ENCODE results near the gene BICDL1. TPM values are rescaled to one million over a fixed set of nuclear protein-coding genes. Genes with fewer than 3 reads are reported as not detected.

The BICDL1 gene
- total RNA-seq, 2 experiments from 2014 or later: 128 to 133 TPM

DNA sequence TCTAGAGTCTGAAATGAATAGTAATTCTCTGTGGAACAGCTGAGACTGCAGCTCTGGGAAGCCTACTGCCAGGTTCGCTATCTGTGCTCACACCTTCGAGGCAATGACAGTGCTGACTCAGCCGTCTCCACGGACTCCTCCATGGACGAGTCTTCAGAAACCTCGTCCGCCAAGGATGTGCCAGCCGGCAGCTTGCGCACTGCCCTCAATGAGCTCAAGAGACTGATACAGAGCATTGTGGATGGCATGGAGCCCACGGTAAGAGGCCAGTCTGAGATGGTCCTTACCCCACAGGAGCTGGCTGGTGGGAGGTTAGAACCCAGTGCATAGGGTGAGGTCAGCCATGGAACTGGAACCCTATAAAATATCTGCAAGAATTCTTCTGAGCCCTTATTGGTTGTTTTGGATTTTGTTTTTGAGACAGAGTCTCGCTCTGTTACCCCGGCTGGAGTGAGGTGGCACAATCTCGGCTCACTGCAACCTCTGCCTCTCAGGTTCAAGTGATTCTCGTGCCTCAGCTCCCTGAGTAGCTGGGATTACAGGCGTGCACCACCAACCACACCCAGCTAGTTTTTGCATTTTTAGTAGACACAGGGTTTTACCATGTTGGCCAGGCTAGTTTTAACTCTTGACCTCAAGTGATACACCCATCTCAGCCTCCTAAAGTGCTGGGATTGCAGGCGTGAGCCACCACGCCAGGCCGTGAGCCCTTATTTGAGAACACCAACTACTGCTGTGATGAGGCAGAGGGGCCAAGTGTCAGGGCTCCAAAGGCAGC, 83.6 kb downstream of the BICDL1 start:
- Mint-ChIP-seq H3K4me1 (ENCODE audit: low read depth) (peaks cover 26% of the 10 kb centered on the region), H3K4me3 (no peak overlapping the region), H3K27ac (no peak overlapping the region), H3K9me3 (peaks cover 1% of the 10 kb centered on the region), H3K36me3 (ENCODE audit: low read depth) (peaks cover 45% of the 10 kb centered on the region), H3K27me3 (ENCODE audit: low read depth) (no peaks in the 10 kb centered on the region)
- intact Hi-C loops (cut with micrococcal nuclease): no loop called here
- CTCF ChIA-PET: interaction anchor here (1.0 to 1.5 kb wide), 3 partner anchors 13 to 63 kb away, joined by 3 read pairs; no protein-coding TSS in a partner anchor
- DNase-seq: no peak

DNA sequence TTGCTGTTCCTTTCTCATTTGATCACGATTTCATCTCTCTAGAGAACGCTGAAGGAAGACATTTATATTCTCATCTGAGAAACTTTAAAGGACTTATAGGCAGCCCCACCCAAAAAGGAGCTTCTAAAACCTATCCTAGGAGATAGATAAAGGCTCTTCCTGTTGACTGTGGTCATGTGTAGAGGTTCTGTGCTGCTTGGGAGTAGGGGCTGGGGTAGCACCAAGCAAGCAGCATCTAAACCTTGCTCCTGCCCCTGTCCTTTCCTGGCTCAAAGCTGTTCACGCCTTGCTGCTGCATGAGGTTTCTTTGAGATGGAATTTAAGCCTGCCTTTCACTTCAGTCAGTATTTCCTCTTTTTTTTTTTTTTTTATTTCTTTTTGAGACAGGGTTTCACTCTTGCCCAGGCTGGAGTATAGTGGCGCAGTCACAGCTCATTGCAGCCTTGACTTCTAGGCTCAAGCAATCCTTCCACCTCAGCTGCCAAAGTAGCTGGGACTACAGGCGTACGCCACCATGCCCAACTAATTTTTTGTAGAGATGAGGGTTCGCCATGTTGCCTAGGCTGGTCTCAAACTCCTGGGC, 86.1 kb downstream of the BICDL1 start:
- intact Hi-C loops (cut with micrococcal nuclease): no loop called here
- DNase-seq: no peak
- Mint-ChIP-seq H3K4me1 (ENCODE audit: low read depth) (peaks cover 36% of the 10 kb centered on the region), H3K27me3 (ENCODE audit: low read depth) (no peaks in the 10 kb centered on the region), H3K4me3 (no peak overlapping the region), H3K27ac (peak overlapping the region; percentile 69), H3K36me3 (ENCODE audit: low read depth) (peaks cover 56% of the 10 kb centered on the region), H3K9me3 (peaks cover 1% of the 10 kb centered on the region)
- CTCF ChIA-PET: no interaction called here

DNA sequence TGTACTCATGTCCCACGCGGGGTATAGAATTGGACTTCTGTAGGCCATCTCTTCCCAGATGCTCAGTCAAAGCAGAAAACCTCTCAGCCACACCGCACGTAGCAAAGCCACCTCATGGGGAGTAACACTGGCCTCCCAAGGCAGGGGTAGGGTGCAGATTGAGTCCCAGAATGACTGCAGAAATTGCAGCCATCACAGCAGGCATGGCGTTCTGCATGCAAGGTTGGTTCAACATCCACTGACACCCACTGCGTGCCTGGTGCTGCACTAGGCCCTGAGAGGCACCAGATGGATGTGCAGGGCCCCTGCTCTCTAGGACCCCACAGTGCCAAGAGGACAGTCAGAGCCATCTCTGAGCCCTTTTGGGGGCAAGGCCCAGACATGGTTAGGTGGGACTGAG, 87.6 kb downstream of the BICDL1 start:
- Mint-ChIP-seq H3K36me3 (ENCODE audit: low read depth) (peaks cover 57% of the 10 kb centered on the region), H3K4me3 (no peak overlapping the region), H3K4me1 (ENCODE audit: low read depth) (peaks cover 36% of the 10 kb centered on the region), H3K27ac (no peak overlapping the region), H3K27me3 (ENCODE audit: low read depth) (no peaks in the 10 kb centered on the region), H3K9me3 (peaks cover 1% of the 10 kb centered on the region)
- intact Hi-C loops (cut with micrococcal nuclease): no loop called here
- no peak for DNase-seq
- CTCF ChIA-PET: no interaction called here

DNA sequence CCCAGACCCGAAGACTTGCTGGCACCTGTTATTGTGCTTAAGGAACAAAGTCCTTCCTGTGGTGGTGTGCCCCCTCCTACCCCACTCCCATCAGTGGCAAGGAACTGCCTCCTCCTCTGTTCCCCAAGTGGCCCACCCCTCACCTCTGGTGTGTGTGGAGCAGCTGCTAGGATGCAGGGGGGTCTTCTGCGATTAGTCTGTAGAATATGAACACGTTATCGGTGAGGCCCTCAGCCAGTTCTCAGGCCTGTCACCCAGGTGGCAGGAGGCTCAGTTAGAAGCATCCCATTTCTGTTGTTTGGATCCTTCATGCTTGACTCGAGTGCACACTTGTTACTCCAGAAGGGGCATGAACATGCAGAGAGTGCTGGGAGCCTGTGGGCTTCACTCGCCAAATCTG, 88.2 kb downstream of the BICDL1 start:
- intact Hi-C loops (cut with micrococcal nuclease): no loop called here
- H3K27ac Mint-ChIP-seq: no peak overlapping the region
- CTCF ChIA-PET: interaction anchor here (1.4 kb wide), 1 partner anchor 43 kb away, joined by 3 read pairs; no protein-coding TSS in a partner anchor

DNA sequence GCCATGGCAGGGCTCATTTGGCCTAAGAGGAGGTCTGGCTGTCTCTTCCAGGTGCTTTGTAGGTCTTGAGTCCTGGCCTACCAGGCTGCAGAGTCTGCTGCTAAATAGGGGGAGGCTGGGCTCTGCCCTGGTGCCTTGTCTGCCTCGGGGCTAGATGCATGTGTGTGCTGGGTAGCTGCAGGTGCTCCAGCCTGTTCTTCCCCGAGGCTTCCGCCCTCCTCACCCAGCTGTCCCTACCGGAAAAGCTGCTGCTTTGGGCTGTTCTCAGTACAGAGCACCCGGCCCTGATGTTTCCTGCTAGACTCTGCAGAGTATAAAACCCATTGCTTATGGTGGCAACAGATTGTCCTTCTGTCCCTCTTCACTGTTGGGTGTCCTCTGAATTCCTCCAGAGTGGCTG, 89.8 kb downstream of the BICDL1 start:
- DNase-seq: peak; percentile 32
- Mint-ChIP-seq H3K4me3 (no peak overlapping the region), H3K27ac (peak overlapping the region; percentile 69), H3K36me3 (ENCODE audit: low read depth) (peaks cover 50% of the 10 kb centered on the region), H3K27me3 (ENCODE audit: low read depth) (no peaks in the 10 kb centered on the region), H3K4me1 (ENCODE audit: low read depth) (peaks cover 25% of the 10 kb centered on the region), H3K9me3 (no peaks in the 10 kb centered on the region)
- CTCF ChIA-PET: no interaction called here
- intact Hi-C loops (cut with micrococcal nuclease): no loop called here

More for the DNA sequence above, 88.2 kb downstream of the BICDL1 start:
- H3K9me3 Mint-ChIP-seq: peaks cover 1% of the 10 kb centered on the region
- DNase-seq: no peak
- H3K36me3 Mint-ChIP-seq (ENCODE audit: low read depth): peaks cover 56% of the 10 kb centered on the region
- no peaks in the 10 kb centered on the region for H3K27me3 Mint-ChIP-seq (ENCODE audit: low read depth)
- H3K4me1 Mint-ChIP-seq (ENCODE audit: low read depth): peaks cover 36% of the 10 kb centered on the region
- H3K4me3 Mint-ChIP-seq: no peak overlapping the region

DNA sequence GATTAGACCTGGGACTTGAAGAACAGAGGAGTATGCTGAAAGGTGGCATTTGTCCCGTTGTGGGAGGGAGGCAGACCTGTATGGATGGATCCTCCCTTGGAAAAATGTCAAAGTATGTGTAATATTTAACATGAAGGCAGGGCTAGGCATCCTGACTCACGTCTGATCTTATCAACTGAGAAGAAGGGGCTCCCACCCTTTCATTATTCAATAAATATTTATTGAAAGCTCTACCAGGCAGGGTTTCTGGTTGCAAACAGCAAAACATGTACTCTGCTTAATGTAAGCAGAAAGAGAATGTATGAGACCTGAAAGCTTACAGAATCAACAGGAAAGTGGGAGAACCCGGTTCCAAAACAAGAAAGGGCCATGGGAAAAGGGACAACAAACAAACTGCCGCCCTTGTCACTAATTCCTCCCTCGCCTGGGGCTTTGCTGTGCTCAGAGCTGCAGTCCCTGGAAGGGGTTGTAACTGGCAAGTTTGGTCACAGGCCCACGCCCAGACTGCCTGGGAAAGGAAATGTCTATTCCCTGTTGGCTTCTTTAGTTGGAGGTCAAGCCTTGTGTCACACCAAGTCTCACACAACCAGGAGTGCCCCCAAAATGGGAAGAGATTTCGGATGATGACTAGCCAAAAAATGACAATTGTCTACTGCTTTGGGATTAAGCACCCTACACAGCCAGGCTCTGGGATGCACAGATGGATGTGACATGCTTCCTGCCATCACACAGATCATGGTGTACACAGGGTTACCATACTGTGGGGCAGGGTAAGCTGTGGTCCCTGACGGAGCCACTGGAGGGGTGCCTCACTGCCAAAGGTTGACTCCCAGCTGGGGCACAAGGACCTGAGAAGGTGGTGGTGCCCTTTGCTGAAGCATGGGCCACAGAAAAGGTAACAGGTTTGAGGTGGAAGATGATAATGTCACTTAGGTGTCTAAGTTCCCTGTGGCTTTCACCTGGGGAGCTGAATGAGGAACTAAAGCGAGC, 90.7 kb downstream of the BICDL1 start:
- intact Hi-C loops (cut with micrococcal nuclease): no loop called here
- H3K4me1 Mint-ChIP-seq (ENCODE audit: low read depth): peaks cover 24% of the 10 kb centered on the region
- no peaks in the 10 kb centered on the region for H3K27me3 Mint-ChIP-seq (ENCODE audit: low read depth)
- no peak overlapping the region for H3K4me3 Mint-ChIP-seq
- H3K36me3 Mint-ChIP-seq (ENCODE audit: low read depth): peaks cover 50% of the 10 kb centered on the region
- DNase-seq: no peak
- peak overlapping the region; percentile 69 for H3K27ac Mint-ChIP-seq
- H3K9me3 Mint-ChIP-seq: no peaks in the 10 kb centered on the region
- CTCF ChIA-PET: interaction anchor here (0.6 to 1.1 kb wide), 2 partner anchors 8 to 179 kb away, joined by 3 to 6 read pairs; no protein-coding TSS in a partner anchor

DNA sequence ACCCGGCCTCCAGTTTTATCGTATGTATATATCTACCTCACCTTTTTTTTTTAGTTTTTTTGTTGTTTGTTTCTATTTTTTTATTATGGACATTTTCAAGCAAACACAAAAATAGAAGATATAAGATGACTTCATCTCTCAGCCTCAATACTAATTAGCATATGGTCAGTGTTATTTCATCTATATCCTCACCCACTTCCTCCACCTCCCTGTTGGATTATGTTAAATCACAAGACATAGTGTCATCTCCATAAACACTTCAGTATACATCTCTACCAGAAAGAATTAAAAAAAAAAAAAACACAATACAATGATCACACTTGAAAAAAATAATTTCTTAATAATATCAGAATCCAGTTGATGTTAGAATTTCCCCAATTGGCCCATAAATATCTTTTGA, 92.6 kb downstream of the BICDL1 start:
- intact Hi-C loops (cut with micrococcal nuclease): no loop called here
- Mint-ChIP-seq H3K9me3 (no peaks in the 10 kb centered on the region), H3K4me3 (no peak overlapping the region), H3K27me3 (ENCODE audit: low read depth) (no peaks in the 10 kb centered on the region), H3K36me3 (ENCODE audit: low read depth) (peaks cover 51% of the 10 kb centered on the region), H3K27ac (no peak overlapping the region), H3K4me1 (ENCODE audit: low read depth) (peaks cover 37% of the 10 kb centered on the region)
- CTCF ChIA-PET: interaction anchor here (0.7 kb wide), 1 partner anchor 183 kb away, joined by 3 read pairs; no protein-coding TSS in a partner anchor
- no peak for DNase-seq

DNA sequence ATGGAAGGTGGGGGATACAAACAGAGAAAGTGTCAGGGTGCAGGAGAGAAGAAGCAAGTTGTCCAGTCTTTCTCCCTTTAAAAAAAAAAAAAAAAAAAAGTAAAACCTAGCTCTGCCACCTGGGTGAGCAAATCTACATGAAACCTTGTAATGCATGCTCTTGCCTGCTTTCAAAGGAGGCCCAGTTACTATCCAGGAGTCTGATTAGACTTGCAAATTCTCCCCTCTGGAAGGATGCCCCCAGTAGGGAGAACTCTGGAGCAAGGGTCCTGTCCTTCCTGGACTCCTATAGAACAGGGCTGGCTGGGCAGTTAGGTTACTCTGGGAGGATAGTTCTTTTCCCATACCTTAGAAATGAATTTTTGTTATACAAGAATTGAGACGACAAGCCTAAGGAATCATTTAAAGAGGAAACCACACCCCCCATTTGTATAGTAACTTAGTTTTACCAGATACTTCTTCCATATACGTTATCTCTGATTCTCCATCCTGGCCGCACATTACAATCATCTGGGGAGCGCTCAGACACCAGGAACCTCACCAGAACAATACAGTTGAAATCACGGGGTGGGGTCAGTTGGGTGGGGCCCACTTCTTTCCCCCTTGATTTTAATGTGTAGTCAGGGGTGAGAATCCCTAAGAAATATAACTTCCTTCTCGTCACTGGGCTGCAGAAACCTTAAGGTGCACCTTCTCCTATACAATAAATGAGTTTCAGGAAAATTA, 97.0 kb downstream of the BICDL1 start:
- Mint-ChIP-seq H3K27ac (peak overlapping the region; percentile 85), H3K4me1 (ENCODE audit: low read depth) (peaks cover 41% of the 10 kb centered on the region), H3K4me3 (no peak overlapping the region), H3K27me3 (ENCODE audit: low read depth) (no peaks in the 10 kb centered on the region), H3K36me3 (ENCODE audit: low read depth) (peaks cover 57% of the 10 kb centered on the region), H3K9me3 (no peaks in the 10 kb centered on the region)
- no peak for DNase-seq
- CTCF ChIA-PET: interaction anchor here (0.7 to 1.5 kb wide), 9 partner anchors 14 to 462 kb away, joined by 3 to 12 read pairs (median 3); partner anchors contain the start of gene BICDL1
- intact Hi-C loops (cut with micrococcal nuclease): loop anchor here (2.0 kb wide), 1 partner anchor 419 kb away; no protein-coding TSS in a partner anchor

DNA sequence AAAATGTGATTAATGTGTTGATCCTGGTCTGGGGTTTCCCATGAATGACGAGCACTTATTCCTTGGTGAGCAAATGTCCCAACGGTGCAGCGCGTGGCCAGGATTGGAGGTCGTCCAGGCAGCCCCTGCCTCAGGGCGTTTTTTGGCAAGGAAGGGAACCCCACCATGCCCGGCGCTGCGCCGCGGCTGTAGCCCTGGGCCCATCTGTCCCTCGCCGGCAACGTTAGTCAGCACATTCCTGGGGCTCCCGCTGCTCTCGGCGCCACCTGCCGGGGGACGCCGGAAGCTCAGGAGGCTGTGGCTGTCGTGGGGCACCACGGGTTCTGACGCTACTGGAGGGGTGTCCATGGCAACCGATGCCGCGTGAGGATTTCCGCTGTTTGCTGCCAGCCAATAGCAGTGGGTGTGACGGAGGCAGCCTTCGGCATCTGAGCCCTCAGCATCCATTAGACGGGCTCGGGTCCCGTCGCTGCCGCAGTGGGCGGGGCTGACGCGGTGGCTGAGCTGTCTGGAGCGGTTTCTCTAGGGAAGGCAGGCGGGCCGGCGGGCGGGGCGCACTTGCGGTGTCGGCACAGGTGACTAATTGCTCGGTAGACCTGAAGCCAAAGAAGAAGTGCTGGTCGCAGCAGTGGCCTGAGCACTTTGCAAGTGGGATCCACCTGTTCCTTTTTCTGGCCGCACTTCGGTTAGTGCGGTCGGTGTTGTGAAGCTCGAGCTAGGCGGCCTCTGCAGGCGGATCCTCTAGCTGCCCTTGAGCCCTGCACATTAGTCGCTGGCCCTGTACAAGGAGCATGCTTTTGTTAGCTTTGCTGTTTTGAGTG, 98.0 kb downstream of the BICDL1 start:
- peaks cover 61% of the 10 kb centered on the region for H3K36me3 Mint-ChIP-seq (ENCODE audit: low read depth)
- H3K4me3 Mint-ChIP-seq: peak overlapping the region; percentile 63
- CTCF ChIA-PET: interaction anchor here (0.8 to 1.5 kb wide), 14 partner anchors 10 to 184 kb away, joined by 3 to 12 read pairs (median 3); partner anchors contain the start of genes BICDL1 and RAB35
- peak; percentile 100 for DNase-seq
- H3K27ac Mint-ChIP-seq: peak overlapping the region; percentile 85
- peaks cover 41% of the 10 kb centered on the region for H3K4me1 Mint-ChIP-seq (ENCODE audit: low read depth)
- H3K9me3 Mint-ChIP-seq: no peaks in the 10 kb centered on the region
- intact Hi-C loops (cut with micrococcal nuclease): loop anchor here (1.0 to 2.0 kb wide), 12 partner anchors 32 to 420 kb away; partner anchors contain the start of genes CIT, PXN, RNU4-2 and RPLP0
- H3K27me3 Mint-ChIP-seq (ENCODE audit: low read depth): no peaks in the 10 kb centered on the region

DNA sequence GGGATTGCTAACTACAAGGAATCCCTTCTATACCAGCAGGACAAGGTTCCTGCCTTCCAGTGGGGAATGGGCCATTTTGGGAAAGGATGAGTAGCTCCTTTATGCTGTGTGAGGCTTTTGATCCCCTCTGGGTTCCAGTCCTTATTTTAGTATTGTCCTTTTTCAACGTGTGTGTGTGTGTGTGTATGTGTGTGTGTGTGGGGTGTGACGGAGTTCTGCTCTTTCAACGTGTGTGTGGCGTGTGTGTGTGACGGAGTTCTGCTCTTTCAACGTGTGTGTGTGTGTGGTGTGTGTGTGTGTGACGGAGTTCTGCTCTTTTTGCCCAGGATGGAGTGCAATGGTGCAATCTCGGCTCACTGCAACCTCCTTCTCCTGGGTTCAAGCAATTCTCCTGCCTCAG, 100.1 kb downstream of the BICDL1 start:
- H3K27me3 Mint-ChIP-seq (ENCODE audit: low read depth): no peaks in the 10 kb centered on the region
- CTCF ChIA-PET: interaction anchor here (0.5 kb wide), 1 partner anchor 114 kb away, joined by 3 read pairs; no protein-coding TSS in a partner anchor
- H3K4me1 Mint-ChIP-seq (ENCODE audit: low read depth): peaks cover 40% of the 10 kb centered on the region
- H3K4me3 Mint-ChIP-seq: no peak overlapping the region
- intact Hi-C loops (cut with micrococcal nuclease): no loop called here
- DNase-seq: no peak
- H3K9me3 Mint-ChIP-seq: no peaks in the 10 kb centered on the region
- H3K36me3 Mint-ChIP-seq (ENCODE audit: low read depth): peaks cover 53% of the 10 kb centered on the region
- no peak overlapping the region for H3K27ac Mint-ChIP-seq

DNA sequence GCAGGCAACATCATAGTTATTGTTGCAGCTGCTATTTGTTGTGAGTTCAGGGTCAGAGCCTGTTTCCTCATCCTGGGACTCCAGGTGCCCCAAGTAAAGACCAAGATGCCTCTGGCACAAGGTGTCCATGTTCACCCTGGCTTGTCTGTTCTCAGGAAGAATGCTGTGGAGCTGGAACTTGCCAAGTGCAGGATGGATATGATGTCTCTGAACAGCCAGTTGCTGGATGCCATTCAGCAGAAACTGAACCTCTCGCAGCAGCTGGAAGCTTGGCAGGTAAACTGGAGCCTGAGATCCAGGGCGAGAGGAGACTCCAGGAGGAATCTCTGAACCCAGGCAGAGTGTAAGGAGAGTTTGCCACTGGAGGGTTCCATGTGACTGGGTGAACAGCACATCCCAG, 100.8 kb downstream of the BICDL1 start:
- Mint-ChIP-seq H3K27me3 (ENCODE audit: low read depth) (no peaks in the 10 kb centered on the region), H3K4me3 (no peak overlapping the region), H3K9me3 (no peaks in the 10 kb centered on the region), H3K36me3 (ENCODE audit: low read depth) (peaks cover 48% of the 10 kb centered on the region), H3K4me1 (ENCODE audit: low read depth) (peaks cover 33% of the 10 kb centered on the region), H3K27ac (no peak overlapping the region)
- CTCF ChIA-PET: no interaction called here
- intact Hi-C loops (cut with micrococcal nuclease): no loop called here
- no peak for DNase-seq

All from activated naive CD4-positive, alpha-beta T cell treated with anti-CD3 and anti-CD28 coated beads for 36 hours (primary cell).